ACC112 (cell line): ENCODE data around the gene ZNFX1.

Source experiments
- H2AFZ ChIP-seq: fragments of 200-600 bp; sonication (generic); one replicate; pipeline ENCODE4 v1.6.0; 2017; ENCODE audit warnings: antibody characterized with exemption, low read length; ENCODE audit not compliant: unreplicated experiment
- H3K27ac ChIP-seq: fragments of 200-600 bp; sonication (generic); 2 replicates; pipeline ENCODE4 v1.5.1; 2014; ENCODE audit warnings: low read depth, mild to moderate bottlenecking, antibody characterized with exemption, low read length, moderate library complexity
- H3K27me3 ChIP-seq: fragments of 200-600 bp; sonication (generic); 2 replicates; pipeline ENCODE4 v1.6.1; 2014; ENCODE audit warnings: mild to moderate bottlenecking, antibody characterized with exemption, low read length, moderate library complexity, mixed read lengths; ENCODE audit not compliant: insufficient read depth
- H3K36me3 ChIP-seq: fragments of 200-600 bp; sonication (generic); 2 replicates; pipeline ENCODE4 v1.6.1; 2016; ENCODE audit warnings: mild to moderate bottlenecking, antibody characterized with exemption, low read length, moderate library complexity, mixed read lengths; ENCODE audit not compliant: insufficient read depth
- H3K4me1 ChIP-seq: fragments of 200-600 bp; sonication (generic); one replicate; pipeline ENCODE4 v1.6.1; 2016; ENCODE audit warnings: low read length, mixed read lengths; ENCODE audit not compliant: insufficient read depth, unreplicated experiment, control insufficient read depth
- H3K4me3 ChIP-seq: fragments of 200-600 bp; sonication (generic); 2 replicates; pipeline ENCODE4 v1.5.1; 2014; ENCODE audit warnings: mild to moderate bottlenecking, low read depth, low read length
- H3K79me2 ChIP-seq: fragments of 200-600 bp; sonication (generic); one replicate; pipeline ENCODE4 v1.6.0; 2016; ENCODE audit warnings: low read length; ENCODE audit not compliant: control insufficient read depth, unreplicated experiment, insufficient read depth

The ZNFX1 gene

GRCh38 chr20:49292010-49292409 is 14.2 kb upstream of the ZNFX1 start:
- Histone ChIP-seq H2AFZ (no peak overlapping the region), H3K4me3 (no peak overlapping the region), H3K36me3 (peaks cover 34% of the 10 kb centered on the region), H3K27ac (no peak overlapping the region), H3K4me1 (peaks cover 15% of the 10 kb centered on the region), H3K27me3 (no peaks in the 10 kb centered on the region), H3K79me2 (peaks cover 14% of the 10 kb centered on the region)

- peaks cover 42% of the 10 kb centered on the region for H3K36me3 ChIP-seq
- H3K79me2 ChIP-seq: peaks cover 22% of the 10 kb centered on the region
- H3K4me1 ChIP-seq: peaks cover 23% of the 10 kb centered on the region
- H3K27ac ChIP-seq: no peak overlapping the region
- H2AFZ ChIP-seq: no peak overlapping the region
- H3K27me3 ChIP-seq: no peaks in the 10 kb centered on the region
- no peak overlapping the region for H3K4me3 ChIP-seq
Observed at GRCh38 chr20:49291200-49291599, 13.3 kb upstream of the ZNFX1 start.

- H3K36me3 ChIP-seq: peaks cover 45% of the 10 kb centered on the region
- H3K27ac ChIP-seq: no peak overlapping the region
- peaks cover 28% of the 10 kb centered on the region for H3K4me1 ChIP-seq
- no peaks in the 10 kb centered on the region for H3K27me3 ChIP-seq
- H2AFZ ChIP-seq: no peak overlapping the region
- H3K4me3 ChIP-seq: no peak overlapping the region
- H3K79me2 ChIP-seq: peaks cover 27% of the 10 kb centered on the region
Observed at GRCh38 chr20:49290608-49291191, 12.8 kb upstream of the ZNFX1 start.

- no peak overlapping the region for H3K4me3 ChIP-seq
- peaks cover 45% of the 10 kb centered on the region for H3K4me1 ChIP-seq
- peak overlapping the region; percentile 63 for H3K27ac ChIP-seq
- H3K79me2 ChIP-seq: peaks cover 43% of the 10 kb centered on the region
- H2AFZ ChIP-seq: no peak overlapping the region
- peaks cover 60% of the 10 kb centered on the region for H3K36me3 ChIP-seq
- H3K27me3 ChIP-seq: no peaks in the 10 kb centered on the region
Observed at GRCh38 chr20:49288784-49289696, 11.2 kb upstream of the ZNFX1 start.

GRCh38 chr20:49288250-49288751 is 10.4 kb upstream of the ZNFX1 start:
- Histone ChIP-seq H3K36me3 (peaks cover 67% of the 10 kb centered on the region), H3K4me1 (peaks cover 52% of the 10 kb centered on the region), H2AFZ (no peak overlapping the region), H3K27ac (peak overlapping the region; percentile 63), H3K4me3 (no peak overlapping the region), H3K79me2 (peaks cover 51% of the 10 kb centered on the region), H3K27me3 (no peaks in the 10 kb centered on the region)

- Histone ChIP-seq H3K79me2 (peaks cover 57% of the 10 kb centered on the region), H3K27ac (peak overlapping the region; percentile 63), H3K27me3 (no peaks in the 10 kb centered on the region), H3K4me1 (peaks cover 58% of the 10 kb centered on the region), H2AFZ (no peak overlapping the region), H3K36me3 (peaks cover 73% of the 10 kb centered on the region), H3K4me3 (peak overlapping the region; percentile 41)
Observed at GRCh38 chr20:49287555-49288249, 9.8 kb upstream of the ZNFX1 start.

- peaks cover 66% of the 10 kb centered on the region for H3K4me1 ChIP-seq
- H3K4me3 ChIP-seq: peak overlapping the region; percentile 41
- peak overlapping the region; percentile 63 for H3K27ac ChIP-seq
- H3K36me3 ChIP-seq: peaks cover 81% of the 10 kb centered on the region
- H3K27me3 ChIP-seq: no peaks in the 10 kb centered on the region
- no peak overlapping the region for H2AFZ ChIP-seq
- peaks cover 65% of the 10 kb centered on the region for H3K79me2 ChIP-seq
Observed at GRCh38 chr20:49286689-49287551, 9.1 kb upstream of the ZNFX1 start.

GRCh38 chr20:49285813-49286494 is 8.1 kb upstream of the ZNFX1 start:
- Histone ChIP-seq H2AFZ (no peak overlapping the region), H3K79me2 (peaks cover 74% of the 10 kb centered on the region), H3K4me3 (peak overlapping the region; percentile 41), H3K4me1 (peaks cover 74% of the 10 kb centered on the region), H3K27me3 (no peaks in the 10 kb centered on the region), H3K36me3 (peaks cover 90% of the 10 kb centered on the region), H3K27ac (peak overlapping the region; percentile 63)

- Histone ChIP-seq H3K36me3 (peaks cover 91% of the 10 kb centered on the region), H3K4me3 (peak overlapping the region; percentile 54), H2AFZ (no peak overlapping the region), H3K4me1 (peaks cover 81% of the 10 kb centered on the region), H3K27ac (peak overlapping the region; percentile 63), H3K27me3 (no peaks in the 10 kb centered on the region), H3K79me2 (peaks cover 81% of the 10 kb centered on the region)
Observed at GRCh38 chr20:49285233-49285668, 7.4 kb upstream of the ZNFX1 start.
